HepG2 (cell line): ENCODE measurements around the gene PIGC.

Source experiments
- CTCF ChIP-seq: sonication (generic); formaldehyde crosslinking; IDR thresholded peaks from 2 replicates; pipeline ENCODE4 v1.5.0; 2020; ENCODE audit warnings: mild to moderate bottlenecking, missing genetic modification reagents, moderate library complexity
- GABPA ChIP-seq, 2 experiments: IDR thresholded peaks; 2 replicates each; pipeline ENCODE4 v1.6.1; 2011 to 2016; ENCODE audit warnings: low read depth in 2 of 2, low read length in 1 of 2, missing biosample characterization in 1 of 2, missing genetic modification characterization in 1 of 2
- SNRNP70 ChIP-seq: fragments of 200-400 bp; formaldehyde crosslinking; IDR thresholded peaks from 2 replicates; pipeline ENCODE4 v1.6.1; 2017; ENCODE audit warnings: mild to moderate bottlenecking, low read depth, low read length, moderate library complexity

GRCh38 chr1:172489847-172490246, 46.0 kb upstream of the PIGC start:
- TF ChIP-seq CTCF (CRISPR knock-in tag) (no peak), GABPA (IDR thresholded peaks at IDR 0.05; ENCODE audit: low read depth, low read length) (no peak), GABPA (CRISPR knock-in tag; IDR thresholded peaks at IDR 0.05; ENCODE audit: low read depth) (no peak), SNRNP70 (no peak)
